ENCODE measurements around the gene SOX4.

SOX4 gene

GRCh38 chr6:21601339-21601923 is 7.9 kb downstream of the SOX4 start:
- in situ Hi-C loops (cut with MboI; ENCODE audit: low sequenced_read_pairs, unreplicated experiment) = no loop called here
- no peak for DNase-seq (ENCODE audit: low spot score)
- TF ChIP-seq CTCF (IDR thresholded peaks at IDR 0.05; ENCODE audit: borderline replicate concordance, control extremely low read depth, extremely low read depth, insufficient read depth, missing control alignments) = no peak

GRCh38 chr6:21601932-21602390 is 8.4 kb downstream of the SOX4 start:
- DNase-seq (ENCODE audit: low spot score) = no peak
- in situ Hi-C loops (cut with MboI; ENCODE audit: low sequenced_read_pairs, unreplicated experiment) = no loop called here
- TF ChIP-seq CTCF (IDR thresholded peaks at IDR 0.05; ENCODE audit: borderline replicate concordance, control extremely low read depth, extremely low read depth, insufficient read depth, missing control alignments) = no peak

DNA sequence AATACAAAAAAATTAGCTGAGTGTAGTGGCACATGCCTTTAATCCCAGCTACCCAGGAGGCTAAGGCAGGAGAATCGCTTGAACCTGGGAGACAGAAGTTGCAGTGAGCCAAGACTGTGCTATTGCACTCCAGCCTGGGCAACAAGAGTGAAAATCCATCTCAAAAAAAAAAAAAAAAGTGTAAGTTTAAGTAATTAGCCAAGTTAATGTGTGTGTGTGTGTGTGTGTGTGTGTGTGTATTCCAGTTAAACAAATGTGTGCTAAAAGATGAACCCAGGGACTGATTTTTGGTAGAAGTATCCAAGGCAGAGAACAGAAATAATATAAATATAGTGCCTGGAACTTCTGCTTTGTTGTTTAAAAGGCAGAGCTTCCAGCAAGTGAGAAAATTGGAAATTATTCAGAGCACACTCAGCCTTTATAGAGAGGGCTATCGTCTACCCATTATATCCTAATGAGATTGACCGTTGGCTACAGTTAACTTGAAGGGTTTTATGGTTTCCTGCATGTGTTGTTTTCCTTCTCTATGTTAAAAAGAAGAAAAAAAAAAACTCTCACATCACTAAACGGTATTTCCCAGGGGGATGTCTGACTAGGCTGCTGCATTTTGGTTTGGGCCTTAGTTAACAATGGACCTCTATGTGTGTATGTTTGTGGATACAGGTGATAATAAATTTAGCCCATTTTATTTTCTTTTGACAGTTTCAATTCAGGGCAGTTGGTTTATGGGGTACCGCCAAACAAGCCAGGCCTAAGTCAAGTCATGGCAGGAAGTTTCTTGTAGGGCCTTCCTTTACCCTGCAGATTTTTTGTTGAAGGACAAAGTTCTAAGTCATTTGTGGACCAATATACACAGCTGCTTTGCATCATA is 9.8 kb downstream of the SOX4 start:
- DNase-seq (ENCODE audit: low spot score) = no peak
- TF ChIP-seq CTCF (IDR thresholded peaks at IDR 0.05; ENCODE audit: borderline replicate concordance, control extremely low read depth, extremely low read depth, insufficient read depth, missing control alignments) = no peak
- in situ Hi-C loops (cut with MboI; ENCODE audit: low sequenced_read_pairs, unreplicated experiment) = no loop called here

- in situ Hi-C loops (cut with MboI; ENCODE audit: low sequenced_read_pairs, unreplicated experiment) = no loop called here
- no peak for DNase-seq (ENCODE audit: low spot score)
- no peak for TF ChIP-seq CTCF (IDR thresholded peaks at IDR 0.05; ENCODE audit: borderline replicate concordance, control extremely low read depth, extremely low read depth, insufficient read depth, missing control alignments)
Observed at GRCh38 chr6:21604081-21604480, 10.5 kb downstream of the SOX4 start.

DNA sequence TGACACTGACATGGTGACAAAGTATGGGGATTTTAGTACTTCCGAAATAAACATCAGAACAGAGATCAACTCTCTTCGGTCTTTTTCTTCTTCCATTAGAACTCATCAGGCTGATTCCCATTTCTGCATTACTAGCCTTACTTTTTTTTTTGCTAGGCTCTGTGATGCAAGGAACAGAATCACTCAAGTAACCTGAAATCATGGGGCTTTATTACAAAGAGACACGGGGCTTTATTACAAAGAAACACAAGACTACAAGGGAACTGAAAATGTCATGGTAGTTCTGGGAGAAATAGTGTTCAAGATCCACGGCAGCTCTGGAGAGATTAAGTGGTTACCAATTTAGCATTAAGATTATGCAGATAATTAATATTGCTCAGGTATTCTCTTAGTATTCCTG is 11.6 kb downstream of the SOX4 start:
- no peak for DNase-seq (ENCODE audit: low spot score)
- no peak for TF ChIP-seq CTCF (IDR thresholded peaks at IDR 0.05; ENCODE audit: borderline replicate concordance, control extremely low read depth, extremely low read depth, insufficient read depth, missing control alignments)
- in situ Hi-C loops (cut with MboI; ENCODE audit: low sequenced_read_pairs, unreplicated experiment) = no loop called here

- in situ Hi-C loops (cut with MboI; ENCODE audit: low sequenced_read_pairs, unreplicated experiment) = no loop called here
- DNase-seq (ENCODE audit: low spot score) = no peak
- TF ChIP-seq CTCF (IDR thresholded peaks at IDR 0.05; ENCODE audit: borderline replicate concordance, control extremely low read depth, extremely low read depth, insufficient read depth, missing control alignments) = no peak
Observed at GRCh38 chr6:21608601-21609000, 15.1 kb downstream of the SOX4 start.
